B cell (primary cell): ENCODE results near the gene ANK3. TPM values are rescaled to one million over a fixed set of nuclear protein-coding genes. Genes with fewer than 3 reads are reported as not detected.

Experiments
- ATAC-seq: fragments of 200-7000 bp; cut with Tn5 transposase; one replicate; pipeline ENCODE4 v1.10.0; 2021; ENCODE audit warnings: low read depth, mild to moderate bottlenecking, moderate number of reproducible peaks, moderate library complexity
- CTCF ChIA-PET: fragments of 350-600 bp; sonication (Branson Sonifier 250); formaldehyde crosslinking; loops from one replicate; lab custom pipeline; 2021; ENCODE audit warnings: antibody characterized with exemption, inconsistent platforms; lab: Charles Lee
- POLR2A ChIA-PET: fragments of 350-600 bp; sonication (Branson Sonifier 250); formaldehyde crosslinking; loops from one replicate; lab custom pipeline; 2021; ENCODE audit warnings: antibody characterized with exemption; lab: Charles Lee
- DNase-seq: peaks from one replicate; pipeline ENCODE4 v3.0.0; 2013
- H2AFZ ChIP-seq: 2 replicates; pipeline ENCODE4 v1.6.1; 2012; ENCODE audit warnings: mild to moderate bottlenecking, low read depth, low read length; ENCODE audit not compliant: insufficient read depth, poor library complexity, severe bottlenecking
- H3K27ac ChIP-seq, 2 donors: 1 replicate in 1 of 2; 2 replicates in 1 of 2; pipeline ENCODE4 v1.5.1; 2012 to 2013; ENCODE audit warnings: low read length in 2 of 2, mild to moderate bottlenecking in 2 of 2, moderate library complexity in 1 of 2
- H3K27me3 ChIP-seq, 4 experiments: fragments of 200-600 bp in 1 of 4; sonication (generic) in 1 of 4; replicated peaks in 1 of 4; 1 replicate in 2 of 4; 2 replicates in 2 of 4; pipeline versions ENCODE4 v1.6.1 to v1.7.0; 2013 to 2016; ENCODE audit warnings: low read length in 3 of 4, mild to moderate bottlenecking in 2 of 4, mixed read lengths in 1 of 4, moderate library complexity in 1 of 4; ENCODE audit not compliant: insufficient read depth in 4 of 4, control insufficient read depth in 3 of 4; ENCODE audit errors: control extremely low read depth in 1 of 4
- H3K36me3 ChIP-seq, 2 experiments: replicated peaks in 1 of 2; 1 replicate in 1 of 2; 2 replicates in 1 of 2; pipeline versions ENCODE4 v1.6.1 to v1.7.1; 2013; ENCODE audit warnings: low read length in 1 of 2; ENCODE audit not compliant: insufficient read depth in 2 of 2, control insufficient read depth in 1 of 2; ENCODE audit errors: control extremely low read depth in 1 of 2, extremely low read depth in 1 of 2
- H3K4me1 ChIP-seq, 2 donors: fragments of 200-600 bp in 1 of 2; sonication (generic) in 1 of 2; 1 replicate in 1 of 2; 2 replicates in 1 of 2; pipeline versions ENCODE4 v1.5.1 to v1.6.1; 2013 to 2017; ENCODE audit warnings: low read length in 2 of 2; ENCODE audit not compliant: control insufficient read depth in 2 of 2, insufficient read depth in 2 of 2
- H3K4me2 ChIP-seq: replicated peaks from 2 replicates; pipeline ENCODE3; 2012; ENCODE audit warnings: mild to moderate bottlenecking, low read depth, low read length; ENCODE audit not compliant: poor library complexity, severe bottlenecking
- H3K4me3 ChIP-seq, 5 experiments: fragments of 200-600 bp in 1 of 5; sonication (generic) in 1 of 5; 1 replicate in 3 of 5; 2 replicates in 2 of 5; pipeline versions ENCODE4 v1.5.1 to v1.7.0; 2011 to 2016; ENCODE audit warnings: low read length in 4 of 5, mild to moderate bottlenecking in 4 of 5, low read depth in 2 of 5, control low read depth in 1 of 5, moderate library complexity in 1 of 5; ENCODE audit not compliant: insufficient read depth in 1 of 5; ENCODE audit errors: control extremely low read depth in 1 of 5, extremely low read depth in 1 of 5
- H3K79me2 ChIP-seq: fragments of 200-600 bp; sonication (generic); one replicate; pipeline ENCODE4 v1.6.0; 2016; ENCODE audit warnings: low read length; ENCODE audit not compliant: control insufficient read depth, insufficient read depth
- H3K9ac ChIP-seq: fragments of 200-600 bp; sonication (generic); 2 replicates; pipeline ENCODE4 v1.6.1; 2017; ENCODE audit warnings: mild to moderate bottlenecking, low read length, moderate library complexity
- H3K9me3 ChIP-seq, 3 donors: one replicate each; pipeline versions ENCODE4 v1.6.1 to v1.7.1; 2013; ENCODE audit warnings: low read length in 2 of 3; ENCODE audit not compliant: control insufficient read depth in 2 of 3, insufficient read depth in 1 of 3; ENCODE audit errors: control extremely low read depth in 1 of 3
- H4K20me1 ChIP-seq: 2 replicates; pipeline ENCODE4 v1.6.0; 2012; ENCODE audit warnings: mild to moderate bottlenecking, low read length; ENCODE audit not compliant: insufficient read depth, control insufficient read depth, poor library complexity, severe bottlenecking
- H3K27ac Mint-ChIP-seq: one replicate; pipeline ENCODE4 v1.8.0; 2021; ENCODE audit warnings: mixed read lengths
- H3K27me3 Mint-ChIP-seq: one replicate; pipeline ENCODE4 v1.8.0; 2021; ENCODE audit warnings: mixed read lengths
- H3K4me1 Mint-ChIP-seq: one replicate; pipeline ENCODE4 v1.8.0; 2021; ENCODE audit warnings: mixed read lengths
- H3K4me3 Mint-ChIP-seq: one replicate; pipeline ENCODE4 v1.8.0; 2021; ENCODE audit warnings: mixed read lengths
- H3K9me3 Mint-ChIP-seq: one replicate; pipeline ENCODE4 v1.8.0; 2022; ENCODE audit warnings: mixed read lengths; ENCODE audit not compliant: insufficient read depth
- CTCF ChIP-seq: fragments of 200-600 bp; IDR thresholded peaks from one replicate; pipeline ENCODE4 v1.8.0; 2022; ENCODE audit warnings: antibody characterized with exemption, mild to moderate bottlenecking
- EZH2 ChIP-seq: IDR thresholded peaks from 2 replicates; pipeline ENCODE4 v1.6.1; 2012; ENCODE audit warnings: borderline replicate concordance, low read depth, mild to moderate bottlenecking, moderate library complexity, low read length; ENCODE audit not compliant: insufficient read depth, poor library complexity, severe bottlenecking
- WGBS: methylation state at CpG from one replicate; pipeline ENCODE4 v1.1.5; 2013; ENCODE audit warnings: missing lambda C conversion rate; ENCODE audit not compliant: insufficient coverage; 5-methylcytosine and 5-hydroxymethylcytosine counted together
- intact Hi-C: fragments of 100-400 bp; cut with micrococcal nuclease; formaldehyde crosslinking; loops from one replicate; pipeline ENCODE4 v1.10.0; 2022
- polyA plus RNA-seq: library from polyadenylated mRNA; depleted of rRNA; stranded (reverse); fragments of >200 nt; gene quantifications from 2 replicates; pipeline ENCODE4 v1.2.3, GENCODE V29; 2012
- total RNA-seq, 2 donors: library from RNA; stranded (reverse); fragments of 120-200 nt in 1 of 2; gene quantifications; 1 replicate in 1 of 2; 2 replicates in 1 of 2; pipeline versions ENCODE4 v1.2.3 to v1.2.4, GENCODE V29; 2013 to 2022

Gene ANK3
- total and polyA plus RNA-seq, 2 donors (not counting 1 experiment from before 2014, with no cell fraction given), result 4.9 to 21.6 TPM

GRCh38 chr10:60123668-60124067, 266.0 kb downstream of the ANK3 start:
- H2AFZ ChIP-seq, result no peak overlapping the region
- Mint-ChIP-seq H3K27me3 (no peaks in the 10 kb centered on the region), H3K27ac (no peak overlapping the region), H3K4me3 (no peak overlapping the region), H3K4me1 (no peaks in the 10 kb centered on the region), H3K9me3 (no peaks in the 10 kb centered on the region)
- DNase-seq, result no peak
- H3K79me2 ChIP-seq, result no peaks in the 10 kb centered on the region
- H3K9ac ChIP-seq, result no peak overlapping the region
- H3K27me3 ChIP-seq, result no peaks in the 10 kb centered on the region
- H4K20me1 ChIP-seq, result no peaks in the 10 kb centered on the region
- H3K4me3 ChIP-seq, result no peak overlapping the region
- WGBS, result 100% methylated on average over 1 of the region's 2 CpGs
- TF ChIP-seq CTCF, result no peak
- no peak for TF ChIP-seq EZH2
- intact Hi-C loops, result no loop called here
- ChIA-PET POLR2A (no interaction called here), CTCF (interaction anchor here (1.9 kb wide), 1 partner anchor 9 kb away, joined by 6 read pairs; no protein-coding TSS in a partner anchor)
- no peaks in the 10 kb centered on the region for H3K36me3 ChIP-seq
- no peak for ATAC-seq
- H3K27ac ChIP-seq, result no peak overlapping the region
- no peaks in the 10 kb centered on the region for H3K4me1 ChIP-seq
- H3K4me2 ChIP-seq, result no peak overlapping the region
- no peaks in the 10 kb centered on the region for H3K9me3 ChIP-seq

DNA sequence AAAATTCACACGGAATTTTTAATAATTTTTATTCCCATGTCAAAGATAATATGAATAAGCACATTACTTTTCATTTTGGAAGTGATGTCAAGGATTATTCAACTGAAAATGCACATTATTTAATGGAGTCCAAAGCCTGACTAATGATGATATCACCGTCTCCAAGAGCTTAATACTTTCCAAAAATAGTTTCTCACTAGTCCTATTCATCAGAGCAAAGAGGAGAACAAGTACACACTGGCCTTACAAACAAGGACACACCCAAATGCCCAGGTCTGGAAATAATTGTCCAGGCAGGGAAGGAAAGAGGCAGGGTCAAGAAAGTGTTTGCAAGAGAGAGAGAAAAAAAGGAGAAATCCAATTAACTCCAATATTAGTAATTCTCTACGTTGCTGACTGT, 266.5 kb downstream of the ANK3 start:
- no peak overlapping the region for H3K27ac Mint-ChIP-seq
- Histone ChIP-seq H3K36me3 (no peaks in the 10 kb centered on the region), H3K27me3 (no peaks in the 10 kb centered on the region), H3K4me1 (no peaks in the 10 kb centered on the region), H3K27ac (no peak overlapping the region), H2AFZ (no peak overlapping the region), H3K4me3 (no peak overlapping the region), H3K9me3 (no peaks in the 10 kb centered on the region), H3K4me2 (no peak overlapping the region), H3K9ac (no peak overlapping the region), H3K79me2 (no peaks in the 10 kb centered on the region), H4K20me1 (no peaks in the 10 kb centered on the region)
- intact Hi-C loops, result no loop called here
- H3K4me1 Mint-ChIP-seq, result no peaks in the 10 kb centered on the region
- no peak for ATAC-seq
- H3K9me3 Mint-ChIP-seq, result no peaks in the 10 kb centered on the region
- no peaks in the 10 kb centered on the region for H3K27me3 Mint-ChIP-seq
- CTCF ChIA-PET, result interaction anchor here (1.9 kb wide), 1 partner anchor 9 kb away, joined by 6 read pairs; no protein-coding TSS in a partner anchor
- WGBS, result no CpG with 5 or more reads among the region's 3 CpGs
- no peak overlapping the region for H3K4me3 Mint-ChIP-seq
- POLR2A ChIA-PET, result no interaction called here
- DNase-seq, result no peak
- TF ChIP-seq EZH2, result no peak
- TF ChIP-seq CTCF, result no peak
